Activated naive CD8-positive, alpha-beta T cell treated with anti-CD3 and anti-CD28 coated beads, Interleukin-2, amount 10 ng/mL, durations not matched to agents 7 days and 5 days (primary cell): ENCODE data around the gene ZFAND6. TPM values are rescaled to one million over a fixed set of nuclear protein-coding genes. Genes with fewer than 3 reads are reported as not detected.
"Not testable (repeated sequence)": the region's sequence is repeated elsewhere in the genome, so short reads cannot be mapped to it uniquely, and the experiment has no call there.

Experiments used
- ATAC-seq: fragments of 150-1000 bp; cut with Tn5 transposase; one replicate; pipeline ENCODE4 v1.10.0; 2021; ENCODE audit warnings: low read depth, moderate library complexity
- POLR2A ChIA-PET: fragments of 350-600 bp; sonication (Branson Sonifier 250); formaldehyde crosslinking; loops from one replicate; lab custom pipeline; 2021; ENCODE audit warnings: antibody characterized with exemption; lab: Charles Lee
- DNase-seq: peaks from one replicate; pipeline ENCODE4 v3.0.0; 2021
- H3K27ac Mint-ChIP-seq: one replicate; pipeline ENCODE4 v1.8.0; 2022; ENCODE audit warnings: mild to moderate bottlenecking, mixed read lengths
- H3K27me3 Mint-ChIP-seq: one replicate; pipeline ENCODE4 v1.8.0; 2022; ENCODE audit warnings: mild to moderate bottlenecking, moderate library complexity, mixed read lengths
- H3K36me3 Mint-ChIP-seq: one replicate; pipeline ENCODE4 v1.8.0; 2021; ENCODE audit warnings: mild to moderate bottlenecking, mixed read lengths
- H3K4me1 Mint-ChIP-seq: one replicate; pipeline ENCODE4 v1.8.0; 2021; ENCODE audit warnings: mixed read lengths
- H3K4me3 Mint-ChIP-seq: one replicate; pipeline ENCODE4 v1.8.0; 2022; ENCODE audit warnings: mild to moderate bottlenecking, moderate library complexity, mixed read lengths
- H3K9me3 Mint-ChIP-seq: one replicate; pipeline ENCODE4 v1.8.0; 2021; ENCODE audit warnings: mixed read lengths
- total RNA-seq, 2 experiments: library from RNA; stranded (reverse); gene quantifications; one replicate each; pipeline ENCODE4 v1.2.3, GENCODE V29; 2021

The ZFAND6 gene
- total RNA-seq = 10 to 100 TPM; 54.9 to 58.3 TPM

DNA sequence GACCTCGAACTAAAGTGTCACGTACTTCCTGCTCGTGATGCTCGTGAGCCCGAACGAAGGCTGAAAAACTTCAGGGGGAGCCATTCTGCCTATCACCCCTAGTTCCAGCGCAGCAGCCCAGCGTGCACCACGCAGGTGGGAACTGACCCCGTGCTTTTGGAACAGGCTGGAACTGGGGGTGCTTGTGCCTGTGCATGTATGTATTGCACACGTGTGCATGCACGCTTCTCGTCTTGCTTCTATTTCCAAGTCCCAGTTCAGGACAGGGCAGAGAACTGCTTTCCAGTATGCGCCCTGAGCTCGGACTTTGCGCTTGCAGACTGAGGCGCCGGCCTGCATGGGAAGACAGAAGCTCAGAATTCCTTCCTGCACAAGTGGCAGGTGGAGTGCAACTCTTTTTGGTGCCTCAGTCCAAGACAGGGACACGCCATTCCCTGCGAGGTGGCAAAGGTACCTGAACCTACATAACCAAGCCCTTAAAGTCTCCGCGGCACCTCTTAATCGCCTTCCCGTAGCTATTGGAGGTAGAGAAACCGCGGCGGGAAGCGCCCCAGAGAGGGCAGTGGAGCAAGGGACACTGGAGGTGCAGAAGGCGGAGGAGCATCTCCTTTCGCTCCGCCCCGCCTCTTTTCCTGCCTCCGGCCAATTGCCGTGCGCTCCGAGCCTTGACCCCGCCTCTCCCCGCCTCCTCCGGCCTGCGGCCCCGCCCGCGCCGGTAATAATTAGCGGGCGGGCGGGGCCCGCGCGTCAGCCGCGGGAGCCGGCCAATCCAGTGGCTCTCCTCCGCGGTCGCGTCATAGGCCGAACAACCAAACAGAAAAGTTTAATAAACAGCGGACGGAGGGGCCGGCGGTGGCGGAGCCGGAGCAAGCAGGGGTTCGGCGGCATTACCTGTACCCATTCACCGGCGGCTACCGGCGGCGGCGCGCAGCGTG, at the start of gene ZFAND6:
Gene ZFAND6, plus strand, starts transcription at position 826 of the 935 bp plus-strand sequence. CDS start 60,669 bp downstream, outside the sequence.
- peak within 1 kb of the TSS; percentile 96 for H3K27ac Mint-ChIP-seq
- no peaks in the 10 kb centered on the region for H3K27me3 Mint-ChIP-seq
- H3K9me3 Mint-ChIP-seq = no peaks in the 10 kb centered on the region
- ATAC-seq (peak; percentile 87), DNase-seq (peak; percentile 98)
- H3K36me3 Mint-ChIP-seq = no peaks in the 10 kb centered on the region
- peaks cover 28% of the 10 kb centered on the region for H3K4me1 Mint-ChIP-seq
- POLR2A ChIA-PET = interaction anchor here (0.6 to 3.8 kb wide), 8 partner anchors 13 to 136 kb away, joined by 3 to 39 read pairs (median 10); partner anchors contain the start of genes BCL2A1 and FAH
- H3K4me3 Mint-ChIP-seq = peak within 1 kb of the TSS; percentile 92

DNA sequence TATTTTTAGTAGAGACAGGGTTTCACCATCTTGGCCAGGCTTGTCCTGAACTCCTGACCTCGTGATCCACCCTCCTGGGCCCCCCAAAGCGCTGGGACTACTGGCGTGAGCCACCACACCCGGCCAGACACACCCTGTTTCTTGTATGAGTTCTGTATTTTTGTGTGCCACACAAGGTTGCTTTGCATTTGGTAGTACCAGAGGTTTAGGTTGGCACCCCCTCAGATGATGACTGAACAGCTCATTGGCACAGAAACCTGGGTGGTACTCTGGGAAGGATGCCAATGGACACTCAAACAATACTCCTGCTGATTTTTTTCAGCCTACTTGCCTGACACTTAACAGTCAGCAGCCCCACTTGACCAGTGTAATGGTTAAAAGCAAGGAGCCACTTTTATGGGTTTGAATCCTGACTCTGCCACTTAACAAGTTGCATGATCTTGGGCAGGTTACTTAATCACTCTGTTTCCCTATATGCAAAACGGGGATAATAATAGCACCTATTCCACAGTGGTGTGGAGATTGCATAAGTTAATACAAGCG, 49.3 kb upstream of the ZFAND6 start:
- DNase-seq = no peak
- Mint-ChIP-seq H3K4me1 (no peaks in the 10 kb centered on the region), H3K27ac (no peak overlapping the region), H3K36me3 (no peaks in the 10 kb centered on the region), H3K4me3 (no peak overlapping the region), H3K9me3 (no peaks in the 10 kb centered on the region), H3K27me3 (peaks cover 6% of the 10 kb centered on the region)
- ATAC-seq = no peak
- POLR2A ChIA-PET = no interaction called here

DNA sequence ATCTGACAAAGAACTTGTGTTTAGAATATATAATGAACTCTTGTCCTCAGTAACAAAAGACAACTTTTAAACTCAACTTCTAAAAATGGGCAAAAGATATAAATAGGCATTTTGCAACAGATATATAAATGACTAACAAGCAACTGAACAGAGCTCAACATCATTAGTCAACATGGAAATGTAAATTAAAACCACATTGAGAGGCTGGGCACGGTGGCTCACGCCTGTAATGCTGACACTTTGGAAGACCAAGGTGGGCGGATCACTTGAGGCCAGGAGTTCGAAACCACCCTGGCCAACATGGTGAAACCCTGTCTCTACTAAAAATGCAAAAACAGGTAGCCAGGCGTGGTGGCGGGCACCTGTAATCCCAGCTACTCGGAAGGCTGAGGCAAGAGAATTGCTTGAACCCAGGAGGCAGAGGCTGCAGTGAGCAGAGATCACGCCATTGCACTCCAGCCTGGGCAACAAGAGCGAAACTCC, 48.4 kb upstream of the ZFAND6 start:
- POLR2A ChIA-PET, H3K27me3 Mint-ChIP-seq, DNase-seq, H3K4me3 Mint-ChIP-seq, H3K36me3 Mint-ChIP-seq, H3K27ac Mint-ChIP-seq, H3K9me3 Mint-ChIP-seq, ATAC-seq, H3K4me1 Mint-ChIP-seq: not testable (repeated sequence)

DNA sequence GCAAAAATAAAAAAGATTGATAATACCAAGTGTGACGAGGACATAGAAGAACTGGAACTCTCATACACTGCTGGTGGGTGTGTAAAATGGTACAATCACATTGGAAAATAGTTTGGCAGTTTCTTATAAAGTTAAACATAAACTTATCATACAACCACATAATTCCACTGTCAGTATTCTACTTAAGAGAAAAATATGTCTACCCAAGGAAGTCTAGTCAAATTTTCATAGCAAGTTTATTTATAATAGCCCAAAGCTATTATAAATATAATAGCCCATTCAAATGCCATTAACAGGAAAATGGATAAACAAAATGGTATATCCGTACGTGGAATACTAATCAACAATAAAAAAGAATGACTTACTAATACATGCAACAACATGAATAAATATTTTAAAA, 47.9 kb upstream of the ZFAND6 start:
- Mint-ChIP-seq H3K27me3 (peaks cover 6% of the 10 kb centered on the region), H3K4me3 (no peak overlapping the region), H3K36me3 (no peaks in the 10 kb centered on the region), H3K4me1 (no peaks in the 10 kb centered on the region), H3K9me3 (no peaks in the 10 kb centered on the region), H3K27ac (no peak overlapping the region)
- DNase-seq = no peak
- POLR2A ChIA-PET = no interaction called here
- ATAC-seq = no peak

DNA sequence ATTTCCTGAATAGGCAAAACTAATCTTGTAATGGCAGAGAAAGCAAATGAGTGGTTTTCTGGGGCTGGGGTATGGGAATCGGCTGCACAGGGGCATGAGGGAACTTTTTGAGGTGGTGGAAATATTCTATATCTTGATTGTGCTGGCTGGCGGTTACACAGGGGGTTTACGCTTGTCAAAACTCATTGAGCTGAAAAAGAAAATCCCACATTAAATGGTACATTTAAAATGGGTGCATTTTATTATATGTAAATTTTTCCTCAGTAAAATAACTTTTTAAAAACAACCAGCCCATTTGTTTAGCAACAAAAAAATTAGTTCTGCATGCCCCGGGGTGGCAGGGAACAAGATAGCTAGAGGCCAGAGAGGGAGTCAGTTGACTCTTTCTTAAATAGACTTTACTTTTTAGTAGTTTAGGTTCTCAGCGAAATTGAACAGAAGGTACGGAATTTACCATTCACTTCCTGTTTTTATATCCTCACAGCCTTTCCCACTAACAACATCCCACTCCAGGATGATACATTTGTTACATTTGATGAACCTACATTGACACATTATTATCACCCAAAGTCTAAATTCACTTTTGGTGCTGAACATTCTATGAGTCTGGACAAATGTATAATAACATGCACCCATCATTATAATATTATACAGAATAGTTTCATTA, 47.3 kb upstream of the ZFAND6 start:
- ATAC-seq (no peak), DNase-seq (no peak)
- POLR2A ChIA-PET = no interaction called here
- H3K27ac Mint-ChIP-seq = no peak overlapping the region
- H3K36me3 Mint-ChIP-seq = no peaks in the 10 kb centered on the region
- no peak overlapping the region for H3K4me3 Mint-ChIP-seq
- H3K9me3 Mint-ChIP-seq = no peaks in the 10 kb centered on the region
- peaks cover 6% of the 10 kb centered on the region for H3K27me3 Mint-ChIP-seq
- no peaks in the 10 kb centered on the region for H3K4me1 Mint-ChIP-seq

DNA sequence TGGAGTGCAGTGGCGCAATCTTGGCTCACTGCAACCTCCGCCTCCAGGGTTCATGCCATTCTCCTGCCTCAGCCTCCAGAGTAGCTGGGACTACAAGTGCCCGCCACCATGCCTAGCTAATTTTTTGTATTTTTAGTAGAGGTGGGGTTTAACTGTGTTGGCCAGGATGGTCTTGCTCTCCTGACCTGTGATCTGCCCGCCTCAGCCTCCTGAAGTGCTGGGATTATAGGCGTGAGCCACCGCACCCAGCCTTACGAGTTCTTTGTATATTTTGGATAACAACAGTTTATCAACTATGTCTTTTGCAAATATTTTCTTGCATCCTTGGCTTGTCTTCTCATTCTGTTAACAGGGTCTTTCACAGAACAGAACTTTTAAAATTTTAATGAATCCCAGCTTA, 45.3 kb upstream of the ZFAND6 start:
- POLR2A ChIA-PET = interaction anchor here (0.7 kb wide), 1 partner anchor 30 kb away, joined by 4 read pairs; no protein-coding TSS in a partner anchor

DNA sequence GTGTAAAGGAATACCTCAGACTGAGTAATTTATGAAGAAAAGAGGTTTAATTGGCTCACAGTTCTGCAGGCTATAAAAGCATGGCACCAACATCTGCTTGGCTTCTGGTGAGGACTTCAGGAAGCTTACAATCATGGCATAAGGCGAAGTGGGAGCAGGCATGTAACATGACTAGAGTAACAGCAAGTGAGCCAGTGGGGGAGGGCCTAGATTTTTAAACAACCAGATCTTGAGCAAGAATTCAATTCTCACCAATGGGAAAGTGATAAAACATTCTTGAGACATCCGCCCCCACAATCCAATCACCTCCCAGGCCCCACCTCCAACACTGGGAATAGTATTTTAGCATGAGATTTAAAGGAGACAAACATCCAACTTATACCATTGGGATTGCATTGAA, 44.3 kb upstream of the ZFAND6 start:
- no peaks in the 10 kb centered on the region for H3K36me3 Mint-ChIP-seq
- peaks cover 4% of the 10 kb centered on the region for H3K27me3 Mint-ChIP-seq
- POLR2A ChIA-PET = no interaction called here
- DNase-seq (no peak), ATAC-seq (no peak)
- no peak overlapping the region for H3K27ac Mint-ChIP-seq
- no peaks in the 10 kb centered on the region for H3K9me3 Mint-ChIP-seq
- no peak overlapping the region for H3K4me3 Mint-ChIP-seq
- H3K4me1 Mint-ChIP-seq = peaks cover 2% of the 10 kb centered on the region

More for the DNA sequence above, 45.3 kb upstream of the ZFAND6 start:
- H3K9me3 Mint-ChIP-seq, ATAC-seq, H3K4me1 Mint-ChIP-seq, H3K36me3 Mint-ChIP-seq, H3K4me3 Mint-ChIP-seq, H3K27me3 Mint-ChIP-seq, DNase-seq, H3K27ac Mint-ChIP-seq: not testable (repeated sequence)

DNA sequence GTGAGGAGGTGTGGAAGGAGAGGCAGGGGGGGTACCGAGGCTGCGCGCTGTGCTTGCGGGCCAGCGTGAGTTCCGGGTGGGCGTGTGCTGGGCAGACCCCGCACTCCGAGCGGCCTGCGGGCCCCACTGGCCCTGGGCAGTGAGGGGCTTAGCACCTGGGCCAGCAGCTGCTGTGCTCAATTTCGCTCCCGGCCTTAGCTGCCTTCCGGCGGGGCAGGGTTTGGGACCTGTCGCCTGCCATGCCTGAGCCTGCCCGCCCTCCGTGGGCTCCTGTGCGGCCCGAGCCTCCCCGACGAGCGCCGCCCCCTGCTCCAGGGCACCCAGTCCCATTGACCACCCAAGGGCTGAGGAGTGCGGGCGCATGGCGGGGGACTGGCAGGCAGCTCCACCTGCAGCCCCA, 43.0 kb upstream of the ZFAND6 start:
- POLR2A ChIA-PET, ATAC-seq, H3K36me3 Mint-ChIP-seq, H3K9me3 Mint-ChIP-seq, H3K4me1 Mint-ChIP-seq, H3K4me3 Mint-ChIP-seq, H3K27me3 Mint-ChIP-seq, H3K27ac Mint-ChIP-seq, DNase-seq: not testable (repeated sequence)

DNA sequence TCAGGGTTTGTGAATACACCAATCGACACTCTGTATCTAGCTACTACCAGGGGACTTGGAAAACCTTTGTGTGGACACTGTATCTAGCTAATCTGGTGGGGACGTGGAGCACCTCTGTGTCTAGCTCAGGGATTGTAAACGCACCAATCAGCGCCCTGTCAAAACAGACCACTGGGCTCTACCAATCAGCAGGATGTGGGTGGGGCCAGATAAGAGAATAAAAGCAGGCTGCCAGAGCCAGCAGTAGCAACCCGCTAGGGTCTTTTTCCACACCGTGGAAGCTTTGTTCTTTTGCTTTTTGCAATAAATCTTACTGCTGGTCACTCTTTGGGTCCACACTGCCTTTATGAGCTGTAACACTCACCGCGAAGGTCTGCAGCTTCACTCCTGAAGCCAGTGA, 42.3 kb upstream of the ZFAND6 start:
- H3K4me3 Mint-ChIP-seq, ATAC-seq, POLR2A ChIA-PET, DNase-seq, H3K9me3 Mint-ChIP-seq, H3K4me1 Mint-ChIP-seq, H3K27ac Mint-ChIP-seq, H3K27me3 Mint-ChIP-seq, H3K36me3 Mint-ChIP-seq: not testable (repeated sequence)

DNA sequence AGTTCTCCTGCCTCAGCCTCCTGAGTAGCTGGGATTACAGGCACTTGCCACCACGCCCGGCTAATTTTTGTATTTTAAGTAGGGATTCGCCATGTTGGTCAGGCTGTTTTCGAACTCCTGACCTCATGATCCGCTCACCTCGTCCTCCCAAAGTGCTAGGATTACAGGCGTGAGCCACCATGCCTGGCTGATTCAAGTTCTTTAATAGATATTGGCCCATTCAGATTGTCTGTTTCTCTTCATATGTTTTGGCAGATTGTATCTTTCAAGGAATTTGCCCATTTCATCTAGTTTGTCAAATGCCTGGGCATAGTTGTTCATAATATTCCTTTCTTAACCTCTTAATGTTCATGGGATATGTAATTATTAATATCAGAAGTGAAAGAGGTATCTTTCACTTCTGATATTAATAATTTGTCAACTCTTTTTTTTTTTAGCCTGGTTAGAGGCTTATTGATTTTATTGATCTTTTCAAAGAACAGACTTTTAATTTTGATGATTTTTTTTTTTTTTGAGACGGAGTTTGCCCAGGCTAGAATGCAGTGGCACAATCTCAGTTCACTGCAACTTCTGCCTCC, 40.2 kb upstream of the ZFAND6 start:
- DNase-seq (no peak), ATAC-seq (no peak)
- no peak overlapping the region for H3K27ac Mint-ChIP-seq
- POLR2A ChIA-PET = no interaction called here
- no peaks in the 10 kb centered on the region for H3K9me3 Mint-ChIP-seq
- H3K27me3 Mint-ChIP-seq = no peaks in the 10 kb centered on the region
- no peaks in the 10 kb centered on the region for H3K36me3 Mint-ChIP-seq
- no peak overlapping the region for H3K4me3 Mint-ChIP-seq
- peaks cover 5% of the 10 kb centered on the region for H3K4me1 Mint-ChIP-seq

DNA sequence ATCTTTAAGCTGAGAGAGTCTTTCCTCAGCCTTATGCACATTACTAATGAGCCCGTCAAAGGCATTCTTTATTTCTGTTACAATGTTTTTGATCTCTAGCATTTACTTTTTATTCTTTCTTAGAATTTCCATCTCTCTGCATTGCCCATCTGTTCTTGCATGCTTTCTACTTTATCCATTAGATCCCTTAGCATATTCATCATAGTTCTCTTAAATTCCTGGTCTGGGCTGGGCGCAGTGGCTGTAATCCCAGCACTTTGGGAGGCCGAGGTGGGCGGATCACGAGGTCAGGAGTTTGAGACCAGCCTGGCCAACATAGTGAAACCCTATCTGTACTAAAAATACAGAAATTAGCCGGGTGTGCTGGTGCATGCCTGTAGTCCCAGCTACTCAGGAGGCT, 39.3 kb upstream of the ZFAND6 start:
- ATAC-seq, H3K27me3 Mint-ChIP-seq, H3K9me3 Mint-ChIP-seq, H3K4me1 Mint-ChIP-seq, H3K4me3 Mint-ChIP-seq, H3K36me3 Mint-ChIP-seq, H3K27ac Mint-ChIP-seq, DNase-seq, POLR2A ChIA-PET: not testable (repeated sequence)

DNA sequence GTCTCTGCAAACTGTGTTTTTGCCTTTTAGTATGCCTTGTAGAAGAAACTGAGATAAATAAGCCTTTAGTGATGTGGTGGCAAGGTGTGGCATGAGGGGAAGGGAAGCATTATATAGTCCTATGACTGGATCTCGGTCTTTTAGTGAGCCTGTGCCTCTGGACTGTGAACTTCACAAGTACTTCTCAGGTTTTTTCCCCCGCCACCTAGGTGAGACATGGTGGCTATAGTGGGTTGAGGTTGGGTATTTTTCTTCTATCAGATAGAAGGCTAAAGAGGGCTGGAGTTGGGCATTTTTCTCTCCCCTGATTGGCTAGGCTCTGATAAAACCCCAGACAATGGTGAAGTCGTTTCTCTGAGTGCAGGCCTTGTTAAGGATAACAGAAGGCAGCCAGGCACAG, 38.7 kb upstream of the ZFAND6 start:
- ATAC-seq (no peak), DNase-seq (no peak)
- Mint-ChIP-seq H3K27me3 (no peaks in the 10 kb centered on the region), H3K27ac (no peak overlapping the region), H3K36me3 (no peaks in the 10 kb centered on the region), H3K4me3 (no peak overlapping the region), H3K4me1 (peaks cover 5% of the 10 kb centered on the region), H3K9me3 (no peaks in the 10 kb centered on the region)
- POLR2A ChIA-PET = no interaction called here

DNA sequence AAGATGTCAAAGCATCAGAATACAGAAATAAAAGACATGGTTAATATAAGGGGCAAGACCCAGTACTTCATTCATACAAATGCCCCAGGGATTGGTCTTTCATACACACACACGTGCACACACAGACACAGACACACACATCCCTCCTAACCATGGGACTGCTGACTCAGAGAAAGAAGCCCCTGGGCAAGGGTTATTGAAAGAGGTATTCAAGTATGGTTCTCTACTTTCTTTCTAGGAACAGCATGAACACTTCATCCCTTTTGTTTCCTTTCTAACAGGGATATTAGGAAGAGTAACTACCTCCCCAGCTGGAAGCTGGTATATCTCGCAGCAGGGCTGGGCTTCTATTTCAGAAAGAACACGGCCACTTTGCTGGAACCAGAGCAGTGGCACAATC, 33.2 kb upstream of the ZFAND6 start:
- DNase-seq (no peak), ATAC-seq (no peak)
- H3K27ac Mint-ChIP-seq = peak overlapping the region; percentile 36
- POLR2A ChIA-PET = no interaction called here
- H3K9me3 Mint-ChIP-seq = no peaks in the 10 kb centered on the region
- H3K27me3 Mint-ChIP-seq = no peaks in the 10 kb centered on the region
- H3K4me3 Mint-ChIP-seq = no peak overlapping the region
- peaks cover 12% of the 10 kb centered on the region for H3K4me1 Mint-ChIP-seq
- H3K36me3 Mint-ChIP-seq = no peaks in the 10 kb centered on the region
